Stimulated activated CD4-positive, alpha-beta T cell treated with anti-CD3 and anti-CD28 coated beads, Interleukin-12 subunit alpha, Interleukin-12 subunit beta, amount 100 ng/mL, for 24 hours (primary cell): ENCODE measurements around the gene TMEM8B.

ENCODE experiments used
- DNase-seq, 2 experiments: peaks; one replicate each; pipeline ENCODE4 v3.0.0-alpha.2; 2020; ENCODE audit warnings: low read depth in 2 of 2

TMEM8B gene, protein sequence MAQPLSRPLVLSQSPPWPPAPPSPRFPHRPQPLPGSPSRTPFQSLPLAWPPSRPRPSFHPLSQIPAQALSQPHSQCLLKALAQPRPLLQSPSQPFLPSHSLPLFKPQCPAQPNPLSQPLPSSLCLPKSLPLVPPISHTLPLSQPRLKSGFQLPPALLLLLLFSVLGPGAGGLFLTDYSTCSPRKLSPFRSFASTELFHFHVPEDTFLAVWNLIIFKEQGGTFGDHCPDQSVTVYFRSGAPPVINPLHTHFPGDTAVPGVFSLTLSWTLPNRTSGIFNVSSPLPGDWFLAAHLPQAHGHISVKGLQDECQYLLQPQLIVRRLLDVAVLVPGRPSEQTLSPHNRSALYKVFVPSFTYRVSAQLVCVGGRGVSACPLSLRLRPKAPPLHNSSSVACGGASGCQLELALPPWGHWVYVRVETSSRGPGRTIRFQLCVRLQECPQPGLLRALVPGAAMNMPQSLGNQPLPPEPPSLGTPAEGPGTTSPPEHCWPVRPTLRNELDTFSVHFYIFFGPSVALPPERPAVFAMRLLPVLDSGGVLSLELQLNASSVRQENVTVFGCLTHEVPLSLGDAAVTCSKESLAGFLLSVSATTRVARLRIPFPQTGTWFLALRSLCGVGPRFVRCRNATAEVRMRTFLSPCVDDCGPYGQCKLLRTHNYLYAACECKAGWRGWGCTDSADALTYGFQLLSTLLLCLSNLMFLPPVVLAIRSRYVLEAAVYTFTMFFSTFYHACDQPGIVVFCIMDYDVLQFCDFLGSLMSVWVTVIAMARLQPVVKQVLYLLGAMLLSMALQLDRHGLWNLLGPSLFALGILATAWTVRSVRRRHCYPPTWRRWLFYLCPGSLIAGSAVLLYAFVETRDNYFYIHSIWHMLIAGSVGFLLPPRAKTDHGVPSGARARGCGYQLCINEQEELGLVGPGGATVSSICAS

DNA sequence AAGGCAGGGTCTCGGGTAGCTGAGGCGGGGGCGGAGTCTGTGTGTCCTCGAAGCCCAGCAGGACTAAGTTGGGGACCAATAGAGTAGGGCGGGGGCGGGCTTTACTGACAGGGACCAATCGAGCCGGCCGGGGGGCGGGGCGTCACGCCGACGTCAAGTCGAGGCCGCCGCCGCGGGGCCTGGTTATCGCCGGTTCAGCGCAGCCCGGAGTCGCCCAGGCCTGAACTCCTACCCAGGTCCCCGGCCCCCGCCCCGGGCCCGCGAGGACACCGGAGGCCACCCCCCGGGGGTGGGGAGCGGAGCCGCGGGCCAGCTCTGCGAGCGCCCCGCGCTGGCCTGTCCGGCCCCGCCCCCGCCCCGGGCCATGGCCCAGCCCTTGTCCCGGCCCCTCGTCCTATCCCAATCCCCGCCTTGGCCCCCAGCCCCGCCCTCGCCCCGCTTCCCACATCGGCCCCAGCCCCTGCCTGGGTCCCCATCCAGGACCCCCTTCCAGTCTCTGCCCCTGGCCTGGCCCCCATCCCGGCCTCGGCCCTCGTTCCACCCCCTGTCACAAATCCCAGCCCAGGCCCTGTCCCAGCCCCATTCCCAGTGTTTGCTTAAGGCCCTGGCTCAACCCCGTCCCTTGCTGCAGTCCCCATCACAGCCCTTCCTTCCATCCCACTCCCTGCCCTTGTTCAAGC lies at the start of gene TMEM8B:
TMEM8B (plus strand) TSS at position 145 of the 680 bp plus-strand sequence; CDS start at position 365, 220 bp downstream.
- peak; percentile 85 to 97 for DNase-seq

DNA sequence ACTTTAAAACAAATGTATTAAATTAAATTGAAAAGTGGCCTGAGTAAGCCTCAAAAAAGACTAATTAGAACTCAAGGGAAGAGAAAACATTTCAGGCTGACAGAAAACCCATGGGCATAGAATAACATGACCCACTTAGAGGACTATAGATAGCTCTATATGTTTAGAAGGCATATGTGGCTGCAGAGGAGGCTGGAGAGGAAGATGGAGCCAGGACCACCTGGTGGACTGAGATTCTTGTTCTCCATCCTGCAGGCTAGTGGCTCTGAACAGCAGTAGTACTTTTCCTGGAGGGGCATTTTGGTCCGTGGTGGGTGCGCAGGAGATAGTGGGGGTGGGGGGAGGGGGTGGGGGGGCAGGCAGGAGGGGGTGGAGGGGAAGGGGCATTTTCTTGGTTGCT lies 48.0 kb upstream of the TMEM8B start:
- no peak for DNase-seq

DNA sequence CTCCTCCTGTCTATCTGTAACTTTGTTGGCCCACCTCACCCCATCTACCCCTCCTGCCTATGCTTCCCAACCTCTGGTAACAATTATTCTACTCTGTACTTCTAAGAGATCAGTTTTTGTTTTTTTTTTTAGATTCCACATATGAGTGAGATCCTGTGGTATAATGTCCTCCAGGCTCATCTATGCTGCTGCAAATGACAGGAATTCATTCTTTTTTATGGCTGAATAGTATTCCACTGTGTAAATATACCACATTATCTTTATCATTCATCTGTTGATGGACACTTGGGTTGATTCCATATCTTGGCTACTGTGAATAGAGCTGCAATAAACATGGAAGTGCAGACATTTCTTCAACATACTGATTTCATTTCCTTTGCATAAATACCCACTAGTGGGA lies 45.6 kb upstream of the TMEM8B start:
- no peak for DNase-seq

DNA sequence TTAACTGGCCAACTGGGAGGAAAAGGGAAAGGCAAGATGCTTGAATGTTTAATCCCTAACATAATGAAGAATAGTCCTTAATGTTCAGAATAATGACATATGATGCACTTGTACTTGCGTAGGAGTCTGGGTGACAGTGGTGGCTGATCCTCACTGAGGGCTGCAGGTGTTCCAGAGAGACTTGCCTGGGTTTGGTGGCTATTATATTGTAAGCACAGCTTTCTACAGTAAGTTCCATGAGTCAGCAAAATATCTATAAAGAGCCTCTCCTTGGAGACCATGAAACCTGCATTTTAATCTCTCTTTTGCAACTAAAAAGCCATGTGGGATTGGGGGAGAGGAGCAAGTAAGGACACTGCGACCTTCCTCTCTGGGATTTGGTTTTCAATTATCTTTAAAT lies 39.5 kb upstream of the TMEM8B start:
- no peak for DNase-seq

DNA sequence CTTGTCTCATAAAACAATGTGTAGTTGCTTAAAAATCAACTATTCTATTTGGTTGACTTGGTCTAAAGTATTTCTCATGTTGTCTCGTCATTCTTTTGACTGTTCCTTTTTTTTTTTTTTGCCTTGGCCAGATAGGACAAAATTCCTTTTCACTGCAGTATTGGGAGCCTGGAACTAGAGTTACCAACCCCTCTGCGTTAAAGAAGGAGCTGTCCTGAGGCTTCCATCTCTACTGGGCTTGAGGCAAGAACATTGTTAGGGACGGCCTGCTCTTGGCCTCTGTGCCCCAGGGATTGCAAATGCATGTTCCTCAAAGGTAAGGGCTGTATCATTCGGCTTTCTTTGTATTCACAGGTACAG lies 39.0 kb upstream of the TMEM8B start:
- no peak for DNase-seq

DNA sequence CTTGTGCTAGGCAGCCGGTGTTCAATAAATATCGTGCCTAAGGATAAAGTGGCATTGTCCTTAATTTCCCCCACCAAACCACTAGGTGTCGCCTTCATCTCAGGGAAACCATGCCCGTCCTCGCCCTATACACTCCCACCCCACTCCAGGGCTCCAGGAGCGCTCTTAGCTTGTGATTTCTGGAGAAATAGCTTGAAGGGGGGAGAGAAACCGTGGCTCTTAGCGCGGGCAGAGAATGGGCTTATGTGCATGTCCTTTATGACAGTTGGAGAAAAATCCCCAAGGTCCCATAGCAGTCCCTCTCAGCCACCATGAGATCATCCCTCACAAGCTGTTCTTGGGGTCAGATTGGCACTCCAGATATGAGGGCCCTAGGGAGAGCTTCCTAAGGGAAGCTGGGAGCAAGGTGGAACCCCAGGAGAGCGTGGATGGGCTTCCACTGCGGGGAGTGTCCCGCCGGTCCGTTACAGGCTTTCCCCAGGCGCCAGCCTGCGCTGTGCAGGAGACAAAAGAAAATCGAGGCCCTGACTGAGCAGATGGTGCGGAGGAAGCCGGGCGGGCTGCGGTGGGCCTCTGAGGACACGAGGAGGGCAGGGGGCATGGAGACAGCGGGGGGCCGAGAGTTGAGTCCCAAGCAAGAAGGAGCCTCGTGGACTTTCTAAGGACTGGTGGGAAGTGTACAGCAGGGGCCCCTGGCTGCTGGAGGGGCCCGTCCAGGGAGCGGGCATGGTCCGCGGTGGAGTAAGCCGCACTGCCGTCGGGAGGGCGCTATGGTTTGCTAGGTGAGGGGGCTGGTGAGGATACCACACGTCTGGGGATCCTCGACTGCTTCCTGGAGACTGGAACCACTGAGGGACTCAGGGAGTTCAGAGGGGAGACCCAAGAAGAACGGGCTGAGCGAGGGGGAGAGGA lies 38.4 kb upstream of the TMEM8B start:
- peak; percentile 14 to 24 for DNase-seq

DNA sequence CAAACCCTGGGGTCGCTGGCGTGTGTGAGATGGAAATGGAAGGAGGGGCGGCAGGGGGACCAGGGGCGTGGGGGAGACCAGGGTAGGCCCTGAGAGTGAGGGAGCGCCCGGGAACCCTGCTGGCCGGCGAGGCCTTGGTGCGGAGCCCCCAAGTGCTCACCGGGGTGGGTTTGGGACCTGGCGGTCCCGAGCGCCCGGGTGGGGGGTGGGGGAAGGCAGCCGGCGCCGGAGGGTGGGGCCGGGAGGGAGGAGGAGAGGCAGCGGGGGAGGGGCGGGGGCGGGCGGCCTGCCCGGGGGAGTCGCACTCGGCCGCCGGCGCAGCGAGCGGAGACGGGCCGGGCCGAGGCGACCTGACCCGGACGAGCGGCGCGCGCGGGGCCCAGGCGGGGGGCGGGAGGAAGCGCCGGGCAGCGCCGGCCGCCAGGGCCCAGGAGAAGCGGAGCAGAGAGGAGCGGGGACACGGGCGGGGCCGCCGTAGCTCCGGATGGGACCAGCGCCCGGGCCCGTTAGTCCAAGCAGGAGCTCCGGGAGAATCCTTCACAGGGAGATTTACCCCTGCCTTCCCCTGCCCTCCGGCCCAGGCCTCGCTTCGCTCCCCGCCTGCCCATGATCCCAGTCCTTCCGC lies 37.6 kb upstream of the TMEM8B start, which contains the start of gene NPR2:
NPR2 (plus strand) TSS at position 295 of the 625 bp plus-strand sequence. CDS start 818 bp downstream, outside the sequence.
- DNase-seq = no peak

DNA sequence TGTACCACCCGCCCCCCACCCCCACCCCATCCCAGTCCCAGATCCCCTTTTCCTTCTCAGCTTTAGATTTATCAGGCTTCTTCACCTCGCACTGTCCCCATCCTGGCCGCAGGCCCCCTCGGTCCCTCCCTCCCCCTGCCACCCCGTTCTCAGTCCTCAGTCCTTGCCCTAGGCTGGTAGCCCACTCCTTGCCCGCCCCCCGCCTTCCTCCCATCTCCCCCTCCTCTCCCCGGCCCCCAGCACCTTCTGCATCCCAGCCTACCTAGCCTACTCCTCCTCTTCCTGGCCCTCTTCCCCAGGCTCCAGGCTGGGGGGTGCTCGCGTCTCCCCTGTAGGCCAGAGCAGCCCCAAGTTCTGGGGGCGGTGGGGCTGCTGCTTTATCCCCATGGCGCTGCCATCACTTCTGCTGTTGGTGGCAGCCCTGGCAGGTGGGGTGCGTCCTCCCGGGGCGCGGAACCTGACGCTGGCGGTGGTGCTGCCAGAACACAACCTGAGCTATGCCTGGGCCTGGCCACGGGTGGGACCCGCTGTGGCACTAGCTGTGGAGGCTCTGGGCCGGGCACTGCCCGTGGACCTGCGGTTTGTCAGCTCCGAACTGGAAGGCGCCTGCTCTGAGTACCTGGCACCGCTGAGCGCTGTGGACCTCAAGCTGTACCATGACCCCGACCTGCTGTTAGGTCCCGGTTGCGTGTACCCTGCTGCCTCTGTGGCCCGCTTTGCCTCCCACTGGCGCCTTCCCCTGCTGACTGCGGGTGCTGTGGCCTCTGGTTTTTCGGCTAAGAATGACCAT lies 36.8 kb upstream of the TMEM8B start:
- no peak for DNase-seq

DNA sequence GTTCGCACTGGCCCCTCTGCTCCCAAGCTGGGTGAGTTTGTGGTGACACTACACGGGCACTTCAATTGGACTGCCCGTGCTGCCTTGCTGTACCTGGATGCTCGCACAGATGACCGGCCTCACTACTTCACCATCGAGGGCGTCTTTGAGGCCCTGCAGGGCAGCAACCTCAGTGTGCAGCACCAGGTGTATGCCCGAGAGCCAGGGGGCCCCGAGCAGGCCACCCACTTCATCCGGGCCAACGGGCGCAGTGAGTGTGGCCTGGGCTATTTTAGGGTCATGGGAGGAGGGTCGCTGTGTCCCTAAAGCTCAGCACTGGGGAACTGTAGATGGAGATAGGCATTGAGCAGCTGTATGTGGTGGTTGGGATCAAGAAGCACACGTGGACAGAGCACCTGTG lies 36.2 kb upstream of the TMEM8B start:
- no peak for DNase-seq

DNA sequence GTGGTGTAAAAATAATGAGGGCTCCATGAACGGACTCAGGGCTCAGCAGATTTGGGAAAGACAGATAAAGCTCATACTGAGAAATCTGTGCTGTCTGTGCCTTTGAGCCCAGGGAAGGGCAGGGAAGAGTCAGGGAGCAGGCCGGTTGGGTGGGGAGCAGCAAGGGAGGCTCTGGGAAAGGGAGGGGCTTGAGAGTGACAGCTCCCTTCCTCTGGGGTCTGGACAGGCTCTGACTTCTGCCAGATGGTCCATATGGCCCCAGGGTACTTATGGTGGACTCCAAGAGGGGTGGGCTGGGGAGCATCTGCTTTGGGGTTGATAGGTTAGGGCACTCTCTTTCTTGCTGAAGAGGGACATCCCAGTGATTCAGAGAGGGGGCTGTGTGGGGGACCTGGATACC lies 35.6 kb upstream of the TMEM8B start:
- DNase-seq = no peak

DNA sequence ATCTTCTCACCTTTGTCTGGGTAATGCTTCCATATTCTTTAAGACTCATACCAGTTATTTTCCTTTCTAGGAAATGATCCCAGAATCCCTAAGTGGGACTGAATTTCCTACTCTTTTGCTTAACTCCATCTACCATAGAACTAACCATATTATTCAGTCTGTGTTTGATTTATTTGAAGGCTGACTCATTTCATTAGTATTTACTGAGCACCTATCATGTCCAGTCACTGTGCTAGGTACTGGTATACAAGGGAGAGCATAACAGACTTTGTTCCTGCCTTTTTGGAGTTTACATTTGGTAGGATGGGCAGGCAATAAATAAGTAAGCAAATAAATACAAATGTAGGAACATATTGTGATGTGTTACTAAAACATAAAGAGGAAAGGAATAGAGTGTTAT lies 33.3 kb upstream of the TMEM8B start:
- DNase-seq = no peak

DNA sequence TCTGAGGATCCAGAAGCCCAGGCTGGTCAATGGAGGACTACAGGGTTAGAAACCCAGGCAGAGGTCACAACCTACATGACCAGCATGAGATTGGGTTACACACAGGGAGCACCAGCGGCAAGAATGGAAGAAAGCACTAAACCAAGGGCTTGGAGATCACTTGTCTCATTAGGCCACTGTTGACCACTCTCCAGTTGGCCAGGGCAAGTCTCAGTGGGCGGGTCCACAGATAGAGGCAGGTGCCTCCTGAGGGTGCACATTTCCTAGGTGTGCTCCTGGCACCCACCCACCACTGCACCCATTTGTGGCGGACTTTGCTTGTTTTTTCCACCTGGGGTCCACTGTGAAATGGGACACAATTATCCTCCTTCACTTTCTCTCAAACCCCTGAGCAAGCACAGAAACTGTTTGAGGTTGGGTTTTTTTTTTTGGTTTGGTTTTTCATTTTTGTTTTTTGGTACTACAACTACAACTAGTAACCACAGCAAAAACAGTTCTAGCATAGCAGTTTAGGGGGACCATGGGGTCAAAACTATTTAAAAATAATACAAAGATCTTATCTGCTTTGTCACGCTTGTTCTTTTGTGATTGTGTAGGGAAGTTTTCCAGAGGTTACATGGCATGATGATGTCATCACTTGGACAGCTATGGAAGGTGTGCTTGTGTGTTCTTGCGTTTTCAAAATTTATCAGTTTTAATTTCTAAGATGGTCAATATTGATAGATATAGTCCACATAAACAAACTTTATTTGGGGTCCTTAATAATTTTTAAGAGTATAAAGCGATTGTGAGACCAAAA lies 31.5 kb upstream of the TMEM8B start:
- no peak for DNase-seq

DNA sequence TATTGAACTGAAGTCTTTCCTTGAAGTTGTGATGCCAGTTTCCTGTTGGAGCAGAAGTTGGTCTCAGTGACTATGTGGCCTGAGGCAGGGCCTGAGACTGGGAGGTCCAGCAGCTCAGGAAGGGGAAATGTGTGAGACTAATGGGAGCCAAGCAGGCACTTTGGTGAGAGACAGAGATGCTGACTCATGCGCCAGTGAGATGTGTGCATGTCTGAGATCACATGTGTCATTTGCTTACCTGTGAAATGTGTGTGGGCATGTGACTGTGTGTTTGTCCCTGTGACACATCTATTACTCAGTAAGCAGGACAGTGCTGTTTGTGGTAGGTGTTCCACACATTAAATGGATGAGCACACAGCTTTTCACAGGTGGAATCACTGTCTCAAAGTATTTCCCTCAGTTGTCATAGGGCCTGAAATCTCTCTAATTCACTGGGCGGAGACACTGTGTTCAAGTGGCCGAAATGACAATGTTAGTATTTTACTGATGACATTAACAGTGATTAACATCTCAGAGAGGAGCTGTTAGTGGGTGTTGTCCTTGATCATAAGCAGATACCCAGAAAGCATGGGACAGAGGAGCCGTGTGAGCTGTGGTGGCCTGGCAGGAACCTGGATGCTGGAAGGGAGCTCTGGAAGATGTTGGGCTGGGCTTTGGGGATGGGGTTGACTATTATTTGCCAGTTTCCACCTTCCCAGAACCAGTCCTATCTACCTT lies 30.2 kb upstream of the TMEM8B start:
- DNase-seq = peak; percentile 20 to 25

DNA sequence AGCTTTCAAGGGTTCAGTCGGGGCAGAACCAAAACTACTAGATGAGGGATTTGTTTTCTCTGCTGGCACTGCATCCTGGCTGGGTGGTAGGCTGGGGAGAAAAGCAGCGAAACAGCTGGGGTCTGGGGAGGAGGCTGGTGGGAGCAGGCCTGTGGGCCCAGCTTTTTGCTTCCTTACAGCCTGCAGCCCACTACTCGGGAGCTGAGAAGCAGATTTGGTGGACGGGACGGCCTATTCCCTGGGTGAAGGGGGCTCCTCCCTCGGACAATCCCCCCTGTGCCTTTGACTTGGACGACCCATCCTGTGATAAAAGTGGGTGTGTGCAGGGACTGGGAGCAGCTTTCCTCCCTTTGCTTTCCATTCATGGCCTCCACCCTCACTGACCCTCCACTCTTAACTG lies 28.5 kb upstream of the TMEM8B start:
- DNase-seq = no peak

DNA sequence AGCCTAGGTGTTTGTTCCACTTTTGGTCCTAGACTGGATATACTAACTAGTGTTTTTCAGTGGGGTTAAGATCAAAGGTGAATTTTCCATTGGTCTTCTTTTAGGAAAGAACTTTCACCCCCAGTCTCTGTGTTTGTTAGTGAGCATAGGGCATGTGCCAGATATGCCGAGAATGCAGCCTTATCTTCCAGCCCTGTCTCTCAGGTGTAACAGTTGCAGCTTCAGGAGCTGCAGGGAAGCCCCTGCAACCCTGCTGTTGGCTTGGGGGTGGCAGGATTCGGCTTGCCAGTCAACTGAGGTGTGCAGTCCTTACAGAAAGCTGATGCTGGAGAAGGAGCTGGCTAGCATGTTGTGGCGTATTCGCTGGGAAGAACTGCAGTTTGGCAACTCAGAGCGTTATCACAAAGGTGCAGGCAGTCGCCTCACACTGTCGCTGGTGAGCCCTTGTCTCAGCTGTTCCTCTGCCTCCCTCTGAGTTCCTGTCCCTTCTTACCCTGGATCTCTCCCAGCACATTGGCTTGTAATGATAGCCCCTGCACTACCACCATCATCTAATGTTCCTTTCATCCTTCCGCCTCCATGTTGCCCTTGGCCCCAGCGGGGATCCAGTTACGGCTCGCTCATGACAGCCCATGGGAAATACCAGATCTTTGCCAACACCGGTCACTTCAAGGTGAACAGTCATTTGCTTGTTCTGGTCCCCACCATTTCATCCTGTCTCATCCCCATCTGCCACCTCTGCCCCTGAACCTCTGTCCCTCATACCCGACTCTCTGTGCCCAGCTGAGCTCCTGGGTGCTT lies 27.5 kb upstream of the TMEM8B start:
- DNase-seq = no peak

DNA sequence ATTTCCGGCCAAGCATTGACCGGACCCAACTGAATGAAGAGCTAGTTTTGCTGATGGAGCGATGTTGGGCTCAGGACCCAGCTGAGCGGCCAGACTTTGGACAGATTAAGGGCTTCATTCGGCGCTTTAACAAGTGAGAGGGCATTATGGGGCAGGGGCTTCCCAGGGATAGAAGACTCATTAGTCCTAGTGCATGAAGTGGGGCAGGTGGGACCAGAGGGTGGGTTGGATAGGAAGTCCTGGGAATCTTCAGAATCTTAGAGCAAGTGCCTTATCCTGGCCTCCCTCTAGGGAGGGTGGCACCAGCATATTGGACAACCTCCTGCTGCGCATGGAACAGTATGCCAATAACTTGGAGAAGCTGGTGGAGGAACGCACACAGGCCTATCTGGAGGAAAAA lies 22.9 kb upstream of the TMEM8B start:
- DNase-seq = no peak

DNA sequence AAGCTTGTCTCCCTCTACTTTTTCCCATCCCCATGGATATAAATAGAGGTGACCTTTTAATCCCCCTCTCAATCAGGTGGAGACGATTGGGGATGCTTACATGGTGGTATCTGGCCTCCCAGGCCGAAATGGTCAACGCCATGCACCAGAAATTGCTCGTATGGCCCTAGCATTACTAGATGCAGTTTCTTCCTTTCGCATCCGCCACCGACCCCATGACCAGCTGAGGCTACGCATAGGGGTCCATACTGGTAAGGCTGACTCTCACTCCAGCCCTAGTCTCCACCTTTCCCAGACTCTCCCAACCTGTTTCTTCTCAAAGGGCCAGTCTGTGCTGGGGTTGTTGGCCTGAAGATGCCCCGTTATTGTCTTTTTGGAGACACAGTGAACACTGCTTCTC lies 20.6 kb upstream of the TMEM8B start:
- DNase-seq = no peak

DNA sequence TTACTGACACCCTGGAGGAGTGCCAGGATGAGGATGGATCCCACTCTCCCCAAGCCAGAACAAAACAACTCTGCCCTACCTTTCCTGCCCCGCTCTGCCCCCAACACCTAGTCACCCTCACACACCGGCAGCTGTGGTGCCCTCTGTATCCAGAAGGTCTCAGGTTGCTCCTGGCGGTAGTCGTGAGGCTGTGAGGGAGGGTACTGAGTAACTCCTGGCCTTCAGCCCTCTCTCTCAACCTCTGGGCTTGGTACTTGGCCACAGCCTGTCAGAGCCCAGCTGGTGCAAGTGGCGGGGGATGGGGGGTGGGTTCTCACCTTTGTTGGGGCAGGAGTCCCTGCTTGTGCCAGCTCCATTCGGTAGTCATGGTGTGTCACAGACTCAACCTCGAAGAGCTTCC lies 18.9 kb upstream of the TMEM8B start:
- DNase-seq = no peak
